ENCODE measurements around the gene FBXO31.
"Not testable (repeated sequence)": the region's sequence is repeated elsewhere in the genome, so short reads cannot be mapped to it uniquely, and the experiment has no call there.

FBXO31 gene

DNA sequence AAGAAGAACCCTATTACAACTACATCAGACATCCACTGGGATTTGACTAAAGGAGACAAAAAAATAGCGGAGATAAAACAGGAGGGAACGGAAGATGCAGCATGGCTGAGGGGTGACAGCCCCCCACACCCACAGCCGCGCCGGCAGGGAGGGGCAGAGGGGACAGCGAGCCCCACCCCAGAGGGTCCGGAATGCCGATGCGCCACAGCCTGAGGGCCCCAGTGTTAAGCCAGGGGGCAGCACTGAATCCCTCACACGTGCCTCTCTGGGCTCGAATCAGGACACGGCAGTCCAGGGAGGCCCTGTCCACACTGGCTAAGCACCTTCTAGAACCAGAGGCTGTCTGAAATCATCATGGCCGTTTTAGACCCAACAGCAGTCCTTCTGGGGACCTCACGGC, 27.4 kb upstream of the FBXO31 start:
- DNase-seq (ENCODE audit: low read depth): no peak

DNA sequence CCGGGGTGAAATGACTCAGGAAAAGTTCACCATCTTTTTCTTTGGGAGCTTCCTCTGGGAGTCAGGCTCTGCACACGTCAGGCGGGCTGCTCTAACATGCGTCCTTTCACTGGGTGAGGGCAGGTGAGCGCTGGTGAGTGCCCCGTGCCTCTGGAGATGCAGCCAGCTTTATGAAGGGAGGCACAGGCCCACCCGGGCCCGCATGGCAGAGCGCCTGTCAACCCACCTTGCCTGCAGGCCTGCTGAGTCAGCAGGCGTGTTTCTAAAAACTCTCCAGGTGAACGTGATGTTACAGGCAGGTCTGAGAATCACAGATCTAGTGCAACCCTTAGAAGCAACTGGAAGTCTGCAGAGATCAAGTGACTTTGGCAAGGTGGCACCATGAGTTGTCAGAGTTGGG, 27.0 kb upstream of the FBXO31 start:
- no peak for DNase-seq (ENCODE audit: low read depth)

DNA sequence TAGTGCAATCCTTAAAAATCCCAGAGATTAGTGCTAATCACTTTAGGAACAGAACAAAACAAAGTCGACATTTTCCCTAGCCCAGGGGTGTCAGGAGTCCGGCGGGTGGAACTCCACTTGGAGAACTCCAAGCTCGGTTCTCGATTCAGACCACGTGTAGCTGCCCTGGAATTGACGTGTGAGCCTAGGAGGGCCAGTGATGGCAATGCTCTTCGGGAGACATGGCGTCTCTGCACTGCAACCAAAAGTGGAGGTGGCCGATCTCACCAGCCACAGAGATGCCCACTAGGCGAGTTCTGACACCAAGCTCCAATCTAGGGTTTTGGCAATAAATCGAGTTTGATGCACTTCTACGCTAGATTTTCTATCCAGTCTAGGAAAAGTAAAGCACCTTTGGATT, 26.2 kb upstream of the FBXO31 start:
- no peak for DNase-seq (ENCODE audit: low read depth)

DNA sequence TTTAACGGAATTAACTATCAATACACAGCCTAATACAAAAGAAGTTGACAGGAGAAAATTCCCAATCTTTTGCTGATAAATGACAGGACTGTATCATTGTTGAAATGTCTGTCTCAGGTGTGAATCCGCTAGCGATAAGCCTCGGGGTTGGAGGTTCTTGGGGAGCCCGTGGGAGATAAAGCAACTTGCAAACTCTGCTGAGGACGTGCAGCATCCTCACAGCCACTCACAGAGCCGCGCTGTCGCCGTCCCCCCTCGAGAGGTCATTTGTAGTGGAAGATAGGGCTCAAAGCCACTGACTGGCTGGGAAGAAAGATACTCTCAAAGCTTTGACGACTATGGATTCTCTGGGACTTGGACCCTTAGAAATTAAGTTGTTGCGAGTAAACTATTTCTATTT, 25.6 kb upstream of the FBXO31 start:
- DNase-seq (ENCODE audit: low read depth): no peak

DNA sequence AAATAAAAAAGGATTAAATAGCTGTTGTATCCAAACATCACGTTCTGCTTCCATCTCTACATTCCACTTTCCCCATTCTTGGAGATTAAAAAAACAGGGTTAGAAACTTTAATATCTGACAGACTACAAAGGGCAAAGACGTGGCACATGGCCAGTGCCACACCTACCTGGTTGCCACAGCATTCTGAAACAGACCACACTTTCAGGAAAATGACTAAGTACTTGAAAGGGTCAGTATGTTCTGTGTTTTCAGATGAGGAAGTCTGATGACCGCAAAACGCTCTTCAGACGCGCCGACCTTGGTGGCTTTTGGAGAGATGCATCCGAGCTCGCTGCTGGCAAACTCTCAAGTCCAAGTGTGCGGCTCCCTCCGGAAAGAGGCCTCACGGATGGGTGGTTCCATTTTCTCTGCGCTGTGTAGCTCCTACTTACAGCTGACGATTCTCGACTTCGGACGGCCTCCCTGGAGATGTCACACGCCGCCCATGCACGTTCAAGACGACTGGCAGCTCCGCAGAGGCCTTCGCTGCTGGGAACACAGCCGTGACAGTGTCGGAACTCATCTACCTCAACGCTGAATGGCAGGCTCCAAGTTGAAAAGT, 24.0 kb upstream of the FBXO31 start:
- no peak for DNase-seq (ENCODE audit: low read depth)

DNA sequence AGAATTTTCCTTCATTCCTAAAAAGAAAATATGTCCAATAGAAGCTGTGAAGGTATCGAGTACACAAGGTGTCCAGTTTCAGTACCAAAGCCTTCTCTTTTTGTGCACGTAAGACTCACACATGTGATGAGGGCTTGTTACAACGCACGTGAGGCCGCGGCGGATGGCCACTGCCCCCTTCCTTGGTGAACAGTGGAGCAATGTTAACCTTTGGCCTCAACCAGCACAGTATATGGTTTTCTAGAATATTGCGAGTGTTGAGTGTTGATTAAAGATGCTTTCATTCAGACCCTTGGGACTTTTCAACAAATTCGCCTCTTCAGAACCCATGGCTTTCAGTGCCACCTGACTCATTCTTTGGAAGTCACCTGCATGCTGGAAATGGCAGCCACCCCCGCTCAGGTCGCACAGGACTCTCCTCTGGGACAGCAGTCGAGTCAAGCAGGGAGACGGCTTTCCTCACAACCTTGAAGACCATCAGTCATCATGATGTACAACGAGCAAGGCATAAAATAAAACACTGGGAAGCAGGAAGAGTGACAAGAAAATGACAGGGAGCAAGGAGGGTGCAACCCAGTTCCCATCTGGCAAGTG, 23.0 kb upstream of the FBXO31 start:
- no peak for DNase-seq (ENCODE audit: low read depth)

DNA sequence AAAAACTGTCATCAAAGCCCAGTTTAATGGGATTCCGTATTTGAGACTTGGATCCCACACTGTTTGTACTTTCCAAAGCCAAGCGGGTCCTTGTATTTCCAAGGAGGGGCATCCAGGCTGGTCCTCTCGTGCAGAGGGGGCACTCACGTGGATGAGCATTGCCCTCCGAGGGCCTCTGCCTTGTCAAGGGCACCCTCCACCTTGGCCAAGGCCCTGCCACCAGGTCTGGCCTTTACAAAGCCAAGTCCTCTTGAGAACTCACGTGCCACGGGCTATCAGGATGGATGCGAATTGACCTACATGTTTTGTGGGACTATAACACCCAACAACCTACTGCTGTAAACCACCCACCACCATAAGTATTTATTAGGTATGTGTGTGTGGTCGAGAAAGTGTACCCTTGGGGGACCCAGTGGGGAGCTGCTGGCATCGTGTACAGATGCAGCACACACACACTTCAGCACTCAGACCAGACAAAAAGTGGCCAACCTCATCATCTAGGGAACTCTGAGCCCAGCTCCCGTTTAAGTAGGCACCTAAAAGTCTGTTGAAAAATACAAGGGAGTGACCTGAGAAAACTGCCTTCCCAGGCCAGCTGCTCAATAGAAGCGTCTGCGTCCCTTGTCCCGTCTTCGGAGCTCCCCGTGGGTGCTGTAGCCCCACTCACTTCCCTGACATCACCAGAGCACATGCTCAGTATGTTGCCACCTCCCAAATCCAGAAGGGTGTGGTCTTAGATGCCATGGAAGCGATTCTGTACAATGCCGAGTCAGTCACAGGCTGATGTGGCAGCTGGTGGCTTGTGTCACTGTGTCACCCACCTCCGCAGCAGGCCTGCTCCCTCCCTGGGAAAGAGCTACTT, 21.4 kb upstream of the FBXO31 start:
- DNase-seq (ENCODE audit: low read depth): no peak

DNA sequence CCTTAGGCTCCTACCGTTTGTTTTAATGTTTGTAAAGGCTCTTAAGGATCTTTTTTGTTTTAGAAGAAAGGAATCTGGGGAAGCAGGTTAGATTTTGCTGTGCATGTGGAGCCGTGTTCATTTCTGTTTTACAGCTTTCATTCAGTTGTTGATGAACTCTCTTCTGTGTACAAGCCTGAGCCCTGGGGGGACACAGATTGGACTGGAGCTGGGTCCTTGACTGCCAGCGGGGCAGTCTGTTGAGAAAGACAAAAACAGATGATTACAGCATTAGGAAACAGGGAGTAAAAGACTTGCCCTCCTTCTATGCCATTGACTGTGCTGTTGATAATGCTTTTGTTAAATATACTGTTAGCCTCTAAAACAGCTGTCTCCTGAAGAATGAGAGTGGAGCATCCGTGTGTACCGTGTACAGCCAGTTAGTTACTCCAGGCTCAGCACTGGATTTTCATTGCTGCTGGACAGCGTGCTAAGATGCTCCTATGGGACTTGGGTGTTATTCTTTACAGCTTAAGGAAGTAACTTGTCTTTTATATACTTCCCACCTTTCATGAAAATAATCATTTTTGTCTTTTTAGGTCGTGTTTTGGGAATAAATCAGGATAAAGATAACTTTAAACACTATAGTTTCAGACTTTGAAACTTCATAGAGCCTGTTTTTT, 11.7 kb upstream of the FBXO31 start:
- DNase-seq (ENCODE audit: low read depth): no peak

DNA sequence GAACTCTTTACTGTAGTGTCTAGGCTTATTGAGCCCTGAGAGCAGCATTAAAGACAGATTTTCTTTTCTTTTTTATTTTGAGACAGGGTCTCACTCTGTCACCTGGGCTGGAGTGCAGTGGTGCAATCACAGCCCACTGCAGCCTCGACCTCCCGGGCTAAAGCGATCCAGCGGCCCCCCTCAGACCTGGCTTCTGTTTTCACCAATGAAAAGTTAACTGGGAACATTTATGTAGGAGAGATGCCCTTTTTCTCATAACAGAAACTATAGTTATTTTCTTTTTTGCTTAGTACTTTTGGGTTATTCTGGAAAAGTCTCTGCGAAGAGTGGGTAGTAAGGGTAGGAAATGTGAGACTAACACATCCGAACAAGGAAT, 10.1 kb upstream of the FBXO31 start:
- no peak for DNase-seq (ENCODE audit: low read depth)

DNA sequence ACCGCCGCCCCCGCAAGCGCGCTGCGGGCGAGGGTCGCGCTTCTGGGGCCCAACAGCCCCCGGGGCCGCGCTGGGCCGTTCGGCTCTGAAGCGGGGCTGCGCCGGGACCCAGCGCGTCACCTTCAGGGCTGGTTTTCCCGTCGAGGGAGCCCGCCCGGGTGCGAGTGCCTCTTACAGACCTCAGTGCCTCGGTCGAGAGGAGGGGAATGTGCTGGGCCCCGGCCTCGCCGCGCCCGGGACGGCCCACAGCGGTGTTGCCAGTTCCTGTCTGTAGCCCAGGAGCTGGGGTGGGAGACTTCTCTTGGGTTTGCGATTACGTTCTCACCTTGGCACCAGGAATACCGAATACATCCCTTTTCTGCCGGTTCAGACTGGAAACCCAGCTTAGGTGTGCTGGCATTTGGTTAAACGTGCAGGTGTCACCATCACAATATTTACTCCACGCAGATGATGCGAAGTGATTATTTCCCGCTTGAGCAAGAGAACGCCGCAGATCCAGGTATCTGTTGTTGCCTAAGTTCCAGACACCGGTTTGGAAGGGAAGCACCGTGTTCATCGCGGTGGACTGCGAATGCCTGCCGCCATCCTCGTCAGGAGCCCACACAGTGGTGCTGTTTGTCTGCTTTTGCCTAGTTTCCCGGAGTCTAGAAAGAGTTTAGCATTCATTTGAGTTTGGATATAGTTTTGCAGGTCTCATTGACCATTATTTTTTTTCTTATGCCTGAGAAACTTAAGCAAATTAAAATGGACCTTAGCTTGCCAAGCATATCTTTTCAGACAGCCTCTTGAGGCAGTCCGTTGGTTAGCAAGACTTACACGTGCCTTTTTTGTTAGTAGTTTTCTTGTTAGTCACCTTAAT, 9.5 kb upstream of the FBXO31 start:
- peak; percentile 25 for DNase-seq (ENCODE audit: low read depth)

DNA sequence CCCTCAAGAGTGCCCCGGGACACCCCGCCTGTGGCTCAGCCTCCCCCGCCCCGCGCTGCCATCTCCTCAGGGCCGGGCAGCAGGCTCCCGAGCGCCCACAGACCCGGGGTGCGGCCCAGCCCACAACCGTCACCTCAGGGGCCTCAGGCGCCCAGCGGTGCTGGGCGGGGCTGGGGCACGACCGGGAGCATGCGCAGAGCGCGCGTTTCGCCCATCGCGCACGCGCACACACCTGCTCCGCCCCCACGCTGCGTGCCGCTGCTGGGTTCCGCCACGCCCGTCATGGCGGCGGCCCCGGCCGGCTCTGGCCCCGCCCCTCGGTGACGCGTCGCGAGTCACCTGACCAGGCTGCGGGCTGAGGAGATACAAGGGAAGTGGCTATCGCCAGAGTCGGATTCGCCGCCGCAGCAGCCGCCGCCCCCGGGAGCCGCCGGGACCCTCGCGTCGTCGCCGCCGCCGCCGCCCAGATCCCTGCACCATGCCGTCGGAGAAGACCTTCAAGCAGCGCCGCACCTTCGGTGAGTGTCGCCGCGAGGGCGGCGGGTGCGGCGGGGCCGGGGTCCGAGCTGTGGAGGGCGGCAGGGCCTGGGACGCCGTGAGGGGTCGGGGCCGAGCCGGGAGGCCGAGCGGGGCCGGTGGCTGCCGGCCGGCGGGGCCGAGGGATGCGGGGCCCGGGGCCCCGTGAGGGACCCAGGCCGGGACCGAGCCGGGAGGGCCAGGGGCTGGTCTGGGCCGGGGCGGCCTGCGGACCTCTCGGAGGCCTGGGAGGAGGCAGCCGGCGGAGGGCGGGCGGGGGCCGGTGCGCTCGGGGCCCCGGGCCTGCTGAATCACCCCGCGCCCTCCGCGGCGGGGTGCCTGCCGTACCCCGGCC, 8.6 kb upstream of the FBXO31 start, which contains the start of gene MAP1LC3B:
TSS of gene MAP1LC3B (plus strand) at position 387 of the 871 bp plus-strand sequence. CDS start at position 479, 92 bp downstream.
- DNase-seq (ENCODE audit: low read depth): peak; percentile 97

DNA sequence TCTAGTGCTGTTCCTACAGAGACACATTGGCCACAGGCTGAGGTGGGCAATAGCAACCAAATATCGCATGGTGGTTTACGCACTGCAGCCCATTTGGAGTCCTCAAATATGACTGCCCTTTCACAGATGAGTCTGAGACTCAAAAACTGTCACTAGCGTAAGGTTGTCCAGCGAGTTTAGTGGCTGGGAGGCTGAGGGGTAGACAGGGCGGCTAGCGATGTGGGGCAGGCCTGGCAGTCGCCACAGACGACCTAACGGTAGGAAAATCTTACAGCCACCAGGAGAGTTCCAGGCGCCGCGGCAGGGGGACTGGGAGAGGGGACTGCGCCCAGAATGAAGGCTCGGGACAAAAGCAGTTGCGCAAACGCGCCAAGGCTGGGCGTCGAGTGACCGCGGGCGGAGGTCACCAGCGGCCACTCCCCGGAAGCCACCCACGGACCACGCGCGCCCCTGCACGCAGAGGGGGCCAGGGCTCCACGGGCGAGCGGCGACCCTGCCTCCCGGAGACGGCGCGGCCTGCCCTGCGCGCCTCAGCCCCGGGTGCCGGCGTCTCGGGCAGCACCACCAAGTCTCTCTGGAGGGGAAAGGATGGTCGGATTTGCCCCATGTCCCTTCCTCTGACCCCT, 7.9 kb upstream of the FBXO31 start:
- no peak for DNase-seq (ENCODE audit: low read depth)

DNA sequence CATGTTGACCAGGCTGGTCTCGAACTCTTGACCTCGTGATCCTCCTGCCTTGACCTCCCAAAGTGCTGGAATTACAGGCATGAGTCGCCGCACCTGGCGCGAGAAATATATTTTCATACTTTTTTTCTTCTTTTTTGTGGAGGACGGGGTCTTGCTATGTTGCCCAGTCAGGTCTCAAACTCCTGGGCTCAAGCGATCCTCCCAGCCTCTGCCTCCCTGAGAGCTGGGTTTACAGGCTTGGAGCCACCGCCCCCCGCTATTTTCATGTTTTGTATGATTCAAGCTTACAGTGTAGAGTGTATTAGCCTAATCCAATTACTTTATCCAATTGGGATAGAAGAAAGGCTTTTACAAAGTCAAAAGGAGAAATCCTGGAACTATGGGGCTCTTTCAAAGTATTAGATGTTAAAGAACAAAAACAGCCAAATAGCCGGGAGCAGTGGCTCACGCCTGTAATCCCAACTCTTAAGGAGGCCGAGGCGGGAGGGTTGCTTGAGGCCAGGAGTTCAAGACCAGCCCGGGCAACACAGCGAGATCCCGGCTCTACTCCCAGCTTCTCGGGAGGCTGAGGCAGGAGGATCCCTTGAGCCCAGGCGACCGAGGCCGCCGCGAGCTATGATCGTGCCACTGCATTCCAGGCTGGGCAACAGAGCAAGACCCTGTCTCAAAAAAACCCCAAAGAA, 7.2 kb upstream of the FBXO31 start:
- DNase-seq (ENCODE audit: low read depth): no peak

DNA sequence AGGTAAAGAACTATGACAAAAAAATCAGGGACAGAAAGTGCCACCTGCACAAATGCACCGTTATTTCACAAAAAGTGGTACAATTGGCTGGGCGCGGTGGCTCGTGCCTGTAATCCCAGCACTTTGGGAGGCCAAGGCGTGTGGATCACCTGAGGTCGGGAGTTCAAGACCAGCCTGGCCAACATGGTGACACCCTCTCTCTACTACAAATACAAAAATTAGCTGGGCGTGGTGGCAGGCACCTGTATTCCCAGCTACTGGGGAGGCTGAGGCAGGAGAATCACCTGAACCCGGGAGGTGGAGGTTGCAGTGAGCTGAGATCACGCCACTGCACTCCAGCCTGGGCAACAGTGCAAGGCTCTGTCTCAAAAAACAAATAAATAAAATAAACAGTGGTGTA, 6.3 kb upstream of the FBXO31 start:
- DNase-seq (ENCODE audit: low read depth): not testable (repeated sequence)

DNA sequence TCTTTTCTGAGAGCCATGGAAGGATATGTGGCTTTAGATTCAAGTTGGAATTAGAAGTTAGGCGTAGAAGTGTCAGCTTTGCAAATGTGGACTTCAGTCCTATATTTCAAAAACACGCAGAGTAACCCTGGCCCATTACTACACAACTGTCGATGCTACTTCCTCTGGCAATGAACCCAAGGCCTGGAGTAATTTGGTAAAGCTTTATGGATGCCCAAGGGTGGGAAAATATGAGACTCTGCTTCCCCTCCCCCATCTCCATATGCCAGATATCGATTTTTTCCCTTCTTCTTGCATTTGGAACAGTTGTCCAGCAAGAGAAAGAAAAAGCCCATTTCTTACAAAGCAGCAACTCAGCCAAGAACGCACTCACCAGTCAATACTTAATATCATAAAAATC, 5.7 kb upstream of the FBXO31 start:
- DNase-seq (ENCODE audit: low read depth): no peak

DNA sequence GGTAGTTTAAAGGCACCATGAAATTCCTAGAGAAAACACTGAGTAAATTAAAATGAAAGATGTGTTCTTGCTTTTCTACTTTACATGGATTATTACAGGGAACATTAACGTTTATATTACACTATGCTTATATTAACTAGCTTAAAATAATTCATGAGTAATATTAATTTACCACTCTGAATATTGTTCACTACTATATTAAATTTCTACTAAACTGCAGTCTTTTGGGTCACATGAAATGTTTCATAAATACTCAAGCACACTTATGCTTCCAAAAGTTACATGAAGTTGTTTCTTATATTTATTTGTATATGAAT, 5.2 kb upstream of the FBXO31 start:
- no peak for DNase-seq (ENCODE audit: low read depth)

DNA sequence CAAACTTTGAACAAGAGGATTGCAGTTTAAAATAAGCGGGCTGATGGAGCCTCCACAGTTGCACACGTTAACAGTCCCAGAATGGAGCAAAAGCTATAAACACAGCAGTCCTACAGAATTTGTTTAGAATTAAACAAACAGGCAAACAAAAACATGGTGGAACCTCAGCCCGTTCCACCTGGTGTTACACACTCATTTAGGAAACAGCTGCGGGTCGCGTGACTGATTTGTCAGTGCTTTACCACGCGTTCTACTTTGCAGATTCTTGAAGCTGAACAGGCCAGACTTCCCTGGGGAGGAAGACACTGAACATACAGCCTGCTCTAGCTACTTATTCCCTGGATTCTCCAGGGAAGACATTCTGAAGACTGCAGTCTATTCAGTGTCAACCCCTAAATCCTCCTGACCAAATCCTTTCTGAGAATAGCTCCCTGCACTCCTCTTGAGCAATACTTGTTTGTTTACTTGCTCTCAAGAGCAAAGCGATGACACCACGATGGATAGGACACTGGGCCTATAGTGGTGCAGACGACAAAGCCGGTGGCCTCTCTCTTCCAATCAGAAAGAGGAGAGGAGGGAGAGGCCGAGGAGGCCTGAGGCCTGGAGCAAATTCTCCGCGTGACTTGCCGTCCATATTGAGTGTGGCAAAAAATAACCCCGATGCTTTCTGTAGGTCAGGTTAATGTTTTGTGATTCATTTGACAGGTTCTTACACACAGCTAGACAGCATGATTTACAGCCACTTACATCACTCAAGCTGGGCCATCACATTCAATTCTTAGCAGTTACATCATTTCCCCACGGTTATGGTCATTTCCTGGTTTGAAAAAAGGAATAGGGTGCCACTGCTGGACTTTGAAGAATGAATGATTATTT, 4.6 kb upstream of the FBXO31 start:
- peak; percentile 77 for DNase-seq (ENCODE audit: low read depth)

DNA sequence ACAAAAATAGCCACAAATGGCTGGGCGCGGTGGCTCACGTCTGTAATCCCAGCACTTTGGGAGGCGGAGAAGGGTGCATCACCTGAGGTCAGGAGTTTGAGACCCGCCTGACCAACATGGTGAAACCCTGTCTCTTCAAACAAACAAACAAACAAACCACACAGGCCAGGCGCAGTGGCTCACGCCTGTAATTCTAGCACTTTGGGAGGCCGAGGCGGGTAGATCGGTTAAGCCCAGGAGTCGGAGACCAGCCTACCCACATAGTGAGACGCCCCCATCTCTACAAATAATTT, 1.2 kb upstream of the FBXO31 start:
- not testable (repeated sequence) for DNase-seq (ENCODE audit: low read depth)
